Natural killer cell (primary cell): ENCODE data around the gene TRIM29. TPM values are rescaled to one million over a fixed set of nuclear protein-coding genes. Genes with fewer than 3 reads are reported as not detected.

Experiments
- ATAC-seq, 3 donors: fragments of 150-1000 bp in 2 of 3; fragments of 200-7000 bp in 1 of 3; cut with Tn5 transposase; 1 replicate in 1 of 3; 2 replicates in 2 of 3; pipeline ENCODE4 v1.10.0; 2021; ENCODE audit warnings: mild to moderate bottlenecking in 2 of 3, moderate library complexity in 2 of 3
- DNase-seq, 2 donors: peaks; one replicate each; pipeline versions ENCODE4 v3.0.0 to v3.0.0-alpha.2; 2013 to 2021; ENCODE audit warnings: mixed read lengths in 1 of 2
- H3K27ac ChIP-seq: one replicate; pipeline ENCODE4 v1.5.1; 2013; ENCODE audit warnings: mild to moderate bottlenecking, low read length
- H3K27me3 ChIP-seq: one replicate; pipeline ENCODE4 v1.6.1; 2013; ENCODE audit warnings: low read length; ENCODE audit not compliant: control insufficient read depth, insufficient read depth
- H3K36me3 ChIP-seq: one replicate; pipeline ENCODE4 v1.6.1; 2013; ENCODE audit warnings: low read length; ENCODE audit not compliant: control insufficient read depth, insufficient read depth
- H3K4me1 ChIP-seq: one replicate; pipeline ENCODE4 v1.6.1; 2013; ENCODE audit warnings: low read length; ENCODE audit not compliant: control insufficient read depth, insufficient read depth
- H3K4me3 ChIP-seq: one replicate; pipeline ENCODE4 v1.5.1; 2013; ENCODE audit warnings: low read length
- H3K9me3 ChIP-seq: one replicate; pipeline ENCODE4 v1.6.1; 2013; ENCODE audit warnings: low read length; ENCODE audit not compliant: control insufficient read depth, insufficient read depth
- H3K27ac Mint-ChIP-seq, 2 donors: one replicate each; pipeline ENCODE4 v1.8.0; 2022; ENCODE audit warnings: mild to moderate bottlenecking in 2 of 2, mixed read lengths in 2 of 2, moderate library complexity in 1 of 2
- H3K27me3 Mint-ChIP-seq, 2 donors: one replicate each; pipeline ENCODE4 v1.8.0; 2022; ENCODE audit warnings: low read depth in 2 of 2, mixed read lengths in 2 of 2
- H3K36me3 Mint-ChIP-seq: one replicate; pipeline ENCODE4 v1.8.0; 2022; ENCODE audit warnings: mixed read lengths
- H3K4me1 Mint-ChIP-seq, 2 donors: one replicate each; pipeline ENCODE4 v1.8.0; 2022; ENCODE audit warnings: mixed read lengths in 2 of 2
- H3K4me3 Mint-ChIP-seq: one replicate; pipeline ENCODE4 v1.8.0; 2022; ENCODE audit warnings: mild to moderate bottlenecking, moderate library complexity, mixed read lengths
- H3K9me3 Mint-ChIP-seq, 2 donors: one replicate each; pipeline ENCODE4 v1.8.0; 2022; ENCODE audit warnings: mixed read lengths in 2 of 2
- CTCF ChIP-seq: fragments of 200-600 bp; IDR thresholded peaks from one replicate; pipeline ENCODE4 v1.8.0; 2022; ENCODE audit warnings: antibody characterized with exemption
- WGBS: methylation state at CpG from one replicate; pipeline ENCODE4 v1.1.7; 2013; ENCODE audit warnings: missing lambda C conversion rate; ENCODE audit not compliant: insufficient coverage; 5-methylcytosine and 5-hydroxymethylcytosine counted together
- intact Hi-C: fragments of 100-400 bp; cut with micrococcal nuclease; formaldehyde crosslinking; loops from one replicate; pipeline ENCODE4 v1.14.2; 2022
- total RNA-seq, 4 donors: library from RNA; stranded (reverse); fragments of 120-200 nt in 1 of 4; gene quantifications; one replicate each; pipeline versions ENCODE4 v1.2.3 to v1.2.4, GENCODE V29; 2013 to 2022

The TRIM29 gene
- total RNA-seq, 3 donors from 2014 or later (not counting 1 experiment from before 2014, with no cell fraction given), result not detected

- Mint-ChIP-seq H3K27ac (no peak overlapping the region), H3K4me1 (peaks cover 0 to 6% of the 10 kb centered on the region in 2 donors), H3K9me3 (no peaks in the 10 kb centered on the region), H3K4me3 (no peak overlapping the region), H3K36me3 (no peaks in the 10 kb centered on the region), H3K27me3 (peaks cover 14 to 16% of the 10 kb centered on the region in 2 donors)
- H3K9me3 ChIP-seq, result no peaks in the 10 kb centered on the region
- H3K4me1 ChIP-seq, result no peaks in the 10 kb centered on the region
- no peaks in the 10 kb centered on the region for H3K36me3 ChIP-seq
- WGBS, result 85% methylated on average over 3 of the region's 3 CpGs
- H3K27me3 ChIP-seq, result no peaks in the 10 kb centered on the region
- no peak for ATAC-seq
- DNase-seq, result no peak
- TF ChIP-seq CTCF, result no peak
- H3K27ac ChIP-seq, result no peak overlapping the region
- intact Hi-C loops, result no loop called here
- H3K4me3 ChIP-seq, result no peak overlapping the region
Observed at GRCh38 chr11:120185706-120186455, 48.0 kb upstream of the TRIM29 start.

GRCh38 chr11:120184946-120185705, 47.2 kb upstream of the TRIM29 start:
- Mint-ChIP-seq H3K9me3 (no peaks in the 10 kb centered on the region), H3K27me3 (peaks cover 14 to 16% of the 10 kb centered on the region in 2 donors), H3K4me1 (peaks cover 0 to 6% of the 10 kb centered on the region in 2 donors), H3K4me3 (no peak overlapping the region), H3K27ac (no peak overlapping the region), H3K36me3 (no peaks in the 10 kb centered on the region)
- intact Hi-C loops, result no loop called here
- H3K27ac ChIP-seq, result no peak overlapping the region
- ATAC-seq, result no peak
- 71% methylated on average over 5 of the region's 7 CpGs for WGBS
- DNase-seq, result no peak
- no peaks in the 10 kb centered on the region for H3K36me3 ChIP-seq
- no peak overlapping the region for H3K4me3 ChIP-seq
- no peaks in the 10 kb centered on the region for H3K4me1 ChIP-seq
- no peaks in the 10 kb centered on the region for H3K9me3 ChIP-seq
- no peaks in the 10 kb centered on the region for H3K27me3 ChIP-seq
- no peak for TF ChIP-seq CTCF

GRCh38 chr11:120184371-120184945, 46.5 kb upstream of the TRIM29 start:
- H3K27me3 Mint-ChIP-seq, result peaks cover 14 to 16% of the 10 kb centered on the region in 2 donors

More at GRCh38 chr11:120184371-120184945, 46.5 kb upstream of the TRIM29 start:
- Mint-ChIP-seq H3K4me3 (no peak overlapping the region), H3K9me3 (no peaks in the 10 kb centered on the region), H3K36me3 (no peaks in the 10 kb centered on the region), H3K4me1 (peaks cover 0 to 6% of the 10 kb centered on the region in 2 donors), H3K27ac (no peak overlapping the region)
- Histone ChIP-seq H3K27ac (no peak overlapping the region), H3K36me3 (no peaks in the 10 kb centered on the region), H3K27me3 (no peaks in the 10 kb centered on the region), H3K4me3 (no peak overlapping the region), H3K9me3 (no peaks in the 10 kb centered on the region), H3K4me1 (no peaks in the 10 kb centered on the region)
- TF ChIP-seq CTCF, result no peak
- ATAC-seq, result no peak
- intact Hi-C loops, result no loop called here
- 88% methylated on average over 11 of the region's 11 CpGs for WGBS
- DNase-seq, result no peak
